HCT116 (cell line): ENCODE results near the gene TK1. TPM values are rescaled to one million over a fixed set of nuclear protein-coding genes. Genes with fewer than 3 reads are reported as not detected.

Source experiments
- ATAC-seq: fragments of 200-7000 bp; cut with Tn5 transposase; 2 replicates; pipeline ENCODE4 v1.9.1; 2020; ENCODE audit warnings: mild to moderate bottlenecking, moderate library complexity
- BruUV-seq: library from RNA; stranded (reverse); fragments of 400-500 nt; replicated peaks from 2 replicates; lab custom pipeline; 2021; lab: Mats Ljungman, UMichigan
- CTCF ChIA-PET: fragments of 300-600 bp; sonication (Branson Sonifier 250); formaldehyde crosslinking; loops from one replicate; lab custom pipeline; 2021; ENCODE audit warnings: antibody characterized with exemption; lab: Charles Lee
- POLR2A ChIA-PET: fragments of 300-600, 350-600 bp; sonication (Branson Sonifier 250); formaldehyde crosslinking; loops from one replicate; lab custom pipeline; 2021; ENCODE audit warnings: antibody characterized with exemption; lab: Charles Lee
- RAD21 ChIA-PET, 2 experiments: fragments of 300-600 bp; sonication (Branson Sonifier 250); formaldehyde crosslinking; loops; one replicate each; lab custom pipeline; 2023; ENCODE audit warnings: low total read pairs in 2 of 2; ENCODE audit not compliant: uncharacterized antibody in 2 of 2, unreplicated experiment in 2 of 2, low non-redundant PET in 1 of 2; lab: Charles Lee
- DNase-seq: peaks from one replicate; pipeline ENCODE4 v3.0.0-alpha.2; 2010; ENCODE audit warnings: low read depth, low spot score
- H2AFZ ChIP-seq: fragments of 200-600 bp; shearing (Covaris generic), sonication (generic); 2 replicates; pipeline ENCODE4 v1.6.1; 2017; ENCODE audit warnings: low read depth, mixed run types, mixed read lengths, antibody characterized with exemption, low read length; ENCODE audit not compliant: poor library complexity, severe bottlenecking
- H3K27ac ChIP-seq: 2 replicates; pipeline ENCODE4 v1.5.1; 2012; ENCODE audit warnings: low read depth, low read length
- H3K27me3 ChIP-seq: fragments of 200-600 bp; sonication (generic); 2 replicates; pipeline ENCODE4 v1.6.1; 2016; ENCODE audit warnings: mixed run types, low read length, mixed read lengths; ENCODE audit not compliant: insufficient read depth
- H3K36me3 ChIP-seq, 2 experiments: fragments of 200-500 bp in 1 of 2; fragments of 200-600 bp in 1 of 2; sonication (Bioruptor generic) in 1 of 2; sonication (generic) in 1 of 2; 2 replicates each; pipeline versions ENCODE4 v1.5.1 to v1.6.1; 2014 to 2016; ENCODE audit warnings: low read length in 2 of 2, inconsistent platforms in 1 of 2, mixed read lengths in 1 of 2, mixed run types in 1 of 2; ENCODE audit not compliant: insufficient read depth in 2 of 2, control insufficient read depth in 1 of 2
- H3K4me1 ChIP-seq, 2 experiments: fragments of 200-600 bp in 1 of 2; sonication (generic) in 1 of 2; 2 replicates each; pipeline versions ENCODE4 v1.5.1 to v1.6.1; 2012 to 2017; ENCODE audit warnings: low read length in 2 of 2, inconsistent platforms in 1 of 2, mild to moderate bottlenecking in 1 of 2, mixed read lengths in 1 of 2, mixed run types in 1 of 2, moderate library complexity in 1 of 2; ENCODE audit not compliant: insufficient read depth in 2 of 2, control insufficient read depth in 1 of 2
- H3K4me2 ChIP-seq: fragments of 200-600 bp; sonication (generic); 2 replicates; pipeline ENCODE4 v1.6.1; 2017; ENCODE audit warnings: mixed run types, low read length, mixed read lengths
- H3K4me3 ChIP-seq, 2 experiments: fragments of 200-600 bp in 1 of 2; sonication (generic) in 1 of 2; replicated peaks in 1 of 2; 2 replicates each; pipeline ENCODE4 v1.5.1; 2011 to 2016; ENCODE audit warnings: low read length in 2 of 2, control low read depth in 1 of 2, low read depth in 1 of 2, mild to moderate bottlenecking in 1 of 2, mixed read lengths in 1 of 2, mixed run types in 1 of 2
- H3K79me2 ChIP-seq: fragments of 200-600 bp; sonication (generic); 2 replicates; pipeline ENCODE4 v1.6.1; 2017; ENCODE audit warnings: mild to moderate bottlenecking, mixed run types, low read length, moderate library complexity, mixed read lengths; ENCODE audit not compliant: insufficient read depth
- H3K9ac ChIP-seq: fragments of 200-600 bp; sonication (generic); 2 replicates; pipeline ENCODE4 v1.6.1; 2016; ENCODE audit warnings: low read length, mixed read lengths
- H3K9me2 ChIP-seq: fragments of 200-600 bp; sonication (generic), shearing (Covaris generic); 2 replicates; pipeline ENCODE4 v1.6.1; 2017; ENCODE audit warnings: mixed run types, mild to moderate bottlenecking, moderate library complexity; ENCODE audit not compliant: insufficient read depth
- H3K9me3 ChIP-seq, 2 experiments: fragments of 200-500 bp in 1 of 2; fragments of 200-600 bp in 1 of 2; sonication (Bioruptor generic) in 1 of 2; sonication (generic) in 1 of 2; 2 replicates each; pipeline ENCODE4 v1.6.1; 2014 to 2017; ENCODE audit warnings: low read length in 2 of 2, mixed read lengths in 2 of 2, inconsistent platforms in 1 of 2, low read depth in 1 of 2, mild to moderate bottlenecking in 1 of 2, mixed run types in 1 of 2, moderate library complexity in 1 of 2; ENCODE audit not compliant: control insufficient read depth in 1 of 2, insufficient read depth in 1 of 2
- H4K20me1 ChIP-seq: fragments of 200-600 bp; sonication (generic), shearing (Covaris generic); 2 replicates; pipeline ENCODE4 v1.6.1; 2017; ENCODE audit warnings: mixed run types, mild to moderate bottlenecking, moderate library complexity; ENCODE audit not compliant: insufficient read depth
- CEBPB ChIP-seq: IDR thresholded peaks from 2 replicates; pipeline ENCODE4 v1.6.1; 2012; ENCODE audit warnings: low read depth
- ELF1 ChIP-seq: IDR thresholded peaks from 2 replicates; pipeline ENCODE4 v1.6.1; 2012; ENCODE audit warnings: low read depth, borderline replicate concordance
- FOSL1 ChIP-seq: IDR thresholded peaks from 2 replicates; pipeline ENCODE4 v1.6.1; 2012; ENCODE audit warnings: low read depth
- POLR2A ChIP-seq: IDR thresholded peaks from 2 replicates; pipeline ENCODE4 v1.7.0; 2011; ENCODE audit warnings: borderline replicate concordance; ENCODE audit not compliant: insufficient read depth, insufficient read length; ENCODE audit errors: extremely low read depth
- POLR2AphosphoS5 ChIP-seq: IDR thresholded peaks from 2 replicates; pipeline ENCODE4 v1.6.1; 2011; ENCODE audit warnings: mild to moderate bottlenecking, low read depth, low read length, moderate library complexity
- RAD21 ChIP-seq: IDR thresholded peaks from 2 replicates; pipeline ENCODE4 v1.6.1; 2012; ENCODE audit warnings: low read depth, mild to moderate bottlenecking
- SIN3A ChIP-seq: IDR thresholded peaks from 2 replicates; pipeline ENCODE4 v1.6.1; 2012; ENCODE audit warnings: low read depth
- SP1 ChIP-seq: IDR thresholded peaks from 2 replicates; pipeline ENCODE4 v1.6.1; 2012; ENCODE audit warnings: low read depth
- SRF ChIP-seq: IDR thresholded peaks from 2 replicates; pipeline ENCODE4 v1.6.1; 2012; ENCODE audit warnings: low read depth
- TCF7L2 ChIP-seq: IDR thresholded peaks from 2 replicates; pipeline ENCODE4 v1.7.0; 2011; ENCODE audit warnings: borderline replicate concordance, inconsistent platforms; ENCODE audit not compliant: insufficient read depth, insufficient read length; ENCODE audit errors: extremely low read depth
- ZFX ChIP-seq: fragments of 450-650 bp; IDR thresholded peaks from 2 replicates; pipeline ENCODE4 v1.6.1; 2017
- ZNF274 ChIP-seq: fragments of 200-500 bp; sonication (Bioruptor generic); IDR thresholded peaks from 2 replicates; pipeline ENCODE4 v1.6.1; 2014; ENCODE audit warnings: mild to moderate bottlenecking, low read depth, low read length, inconsistent platforms
- intact Hi-C: fragments of 100-400 bp; cut with micrococcal nuclease; formaldehyde crosslinking; loops from 2 replicates; pipeline ENCODE4 v1.10.0; 2022
- total RNA-seq: library from RNA; stranded (reverse); gene quantifications from one replicate; pipeline ENCODE4 v1.2.1, GENCODE V29; 2021; ENCODE audit not compliant: unreplicated experiment
- TF ChIP-seq, protein P1 (sequence below): IDR thresholded peaks from 2 replicates; pipeline ENCODE4 v1.6.1; 2012
- TF ChIP-seq, protein P2 (sequence below), 3 experiments: fragments of 200-600 bp in 1 of 3; sonication (generic) in 1 of 3; IDR thresholded peaks in 2 of 3; conservative IDR thresholded peaks in 1 of 3; 2 replicates each; pipeline ENCODE4 v1.5.1; 2012 to 2017; ENCODE audit warnings: low read depth in 2 of 3, low read length in 2 of 3, antibody characterized with exemption in 1 of 3, borderline replicate concordance in 1 of 3, control low read depth in 1 of 3, mild to moderate bottlenecking in 1 of 3, mixed read lengths in 1 of 3, mixed run types in 1 of 3, moderate library complexity in 1 of 3; ENCODE audit not compliant: insufficient read depth in 1 of 3
- TF ChIP-seq, protein P3 (sequence below): IDR thresholded peaks from 2 replicates; pipeline ENCODE4 v1.6.1; 2012
- TF ChIP-seq, protein P4 (sequence below): IDR thresholded peaks from 2 replicates; pipeline ENCODE4 v1.6.1; 2011; ENCODE audit warnings: mild to moderate bottlenecking, low read length, moderate library complexity; ENCODE audit not compliant: insufficient replicate concordance; ENCODE audit errors: extremely low read depth

The TK1 gene
- total RNA-seq, 1 experiment from 2014 or later = 315 TPM

DNA sequence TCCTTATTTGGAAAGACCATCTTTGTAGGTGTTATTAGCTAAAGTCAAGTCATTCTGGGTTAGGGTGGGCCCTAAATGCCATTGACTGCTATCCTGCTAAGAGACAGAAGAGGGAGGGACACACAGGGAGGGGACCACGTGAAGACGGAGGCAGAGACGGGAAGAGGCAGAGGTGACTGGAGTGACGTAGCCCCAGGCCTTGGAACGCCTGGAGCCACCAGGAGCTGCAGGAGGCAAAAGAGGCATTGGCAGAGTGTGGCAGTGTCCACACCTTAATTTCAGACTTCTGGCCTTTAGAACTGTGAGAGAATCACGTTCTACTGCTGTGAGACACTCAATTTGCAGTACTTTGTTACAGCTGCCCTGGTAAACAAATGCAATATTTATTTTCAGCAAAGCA is 13.6 kb upstream of the TK1 start:
- Histone ChIP-seq H3K36me3 (peaks cover 15 to 19% of the 10 kb centered on the region in 2 experiments; a peak in 3 of 4 replicates), H3K79me2 (peaks cover 21% of the 10 kb centered on the region), H3K9me3 (no peaks in the 10 kb centered on the region), H3K27ac (no peak overlapping the region), H3K4me2 (no peak overlapping the region), H4K20me1 (no peaks in the 10 kb centered on the region), H3K4me3 (no peak overlapping the region), H3K27me3 (no peaks in the 10 kb centered on the region), H3K4me1 (peaks cover 21 to 34% of the 10 kb centered on the region in 2 experiments), H2AFZ (no peak overlapping the region), H3K9ac (no peak overlapping the region), H3K9me2 (no peaks in the 10 kb centered on the region)
- CTCF ChIA-PET = no interaction called here
- no peak for ATAC-seq
- BruUV-seq = no TSS peak
- POLR2A ChIA-PET = interaction anchor here (6.1 kb wide), 1 partner anchor 13 kb away, joined by 77 read pairs; the partner anchor contains the start of genes AFMID and TK1
- intact Hi-C loops = no loop called here
- no peak for DNase-seq
- RAD21 ChIA-PET = no interaction called here
- TF ChIP-seq POLR2A (no peak), ZFX (no peak), RAD21 (no peak), SRF (no peak), TCF7L2 (no peak)
- TF ChIP-seq, protein P1, sequence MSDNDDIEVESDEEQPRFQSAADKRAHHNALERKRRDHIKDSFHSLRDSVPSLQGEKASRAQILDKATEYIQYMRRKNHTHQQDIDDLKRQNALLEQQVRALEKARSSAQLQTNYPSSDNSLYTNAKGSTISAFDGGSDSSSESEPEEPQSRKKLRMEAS = no peak

DNA sequence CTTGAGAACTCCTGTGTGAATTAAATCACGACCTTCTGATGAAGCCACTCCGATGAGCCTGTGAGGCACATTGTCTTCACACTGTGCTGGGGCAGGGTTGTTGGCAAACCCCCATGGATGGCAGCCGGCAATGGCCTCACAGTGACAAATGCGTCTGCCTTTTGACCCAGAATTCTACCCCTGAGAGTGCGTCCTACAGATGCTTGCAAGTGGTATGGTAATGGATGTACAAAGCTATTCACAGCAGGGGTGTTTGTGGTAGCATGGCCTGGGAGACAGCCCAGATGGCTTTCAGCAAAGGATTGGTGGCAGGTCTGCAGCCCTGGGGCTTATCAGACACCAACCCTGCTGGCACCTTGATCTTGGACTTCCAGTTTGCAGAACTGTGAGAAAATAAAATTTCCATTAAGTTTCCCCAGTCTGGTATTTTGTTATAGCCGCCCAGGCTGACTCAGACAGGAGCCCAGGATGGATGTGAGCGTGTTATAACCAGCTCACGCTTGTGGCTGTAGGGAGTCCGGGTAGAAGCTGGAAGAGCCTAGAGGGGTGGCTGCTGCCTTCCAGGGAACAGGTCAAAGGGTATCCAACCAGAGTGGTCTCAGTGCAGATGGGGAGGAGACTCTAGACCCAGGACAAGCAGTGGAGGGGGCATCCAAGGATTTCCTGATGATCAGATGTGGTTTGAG is 10.4 kb upstream of the TK1 start:
- peaks cover 11 to 13% of the 10 kb centered on the region in 2 experiments; a peak in 3 of 4 replicates for H3K36me3 ChIP-seq
- no peaks in the 10 kb centered on the region for H3K27me3 ChIP-seq
- ChIA-PET POLR2A (interaction anchor here (6.1 kb wide), 1 partner anchor 10 kb away, joined by 77 read pairs; the partner anchor contains the start of genes AFMID and TK1), RAD21 (no interaction called here), CTCF (interaction anchor here (1.5 to 2.5 kb wide), 2 partner anchors 10 to 112 kb away, joined by 4 to 11 read pairs; partner anchors contain the start of genes AFMID and TK1)
- H3K9ac ChIP-seq = no peak overlapping the region
- ATAC-seq = no peak
- H4K20me1 ChIP-seq = no peaks in the 10 kb centered on the region
- H3K4me1 ChIP-seq = peaks cover 21 to 34% of the 10 kb centered on the region in 2 experiments
- no peaks in the 10 kb centered on the region for H3K9me2 ChIP-seq
- H2AFZ ChIP-seq = no peak overlapping the region
- H3K27ac ChIP-seq = peak overlapping the region; percentile 79
- intact Hi-C loops = no loop called here
- DNase-seq = no peak
- no peak overlapping the region for H3K4me2 ChIP-seq
- H3K9me3 ChIP-seq = no peaks in the 10 kb centered on the region
- no TSS peak for BruUV-seq
- H3K4me3 ChIP-seq = no peak overlapping the region
- H3K79me2 ChIP-seq = peaks cover 37% of the 10 kb centered on the region
- TF ChIP-seq SP1 (no peak), SIN3A (no peak), ZNF274 (no peak), FOSL1 (no peak), ELF1 (no peak), ZFX (no peak), POLR2AphosphoS5 (no peak), CEBPB (no peak)
- TF ChIP-seq, protein P2, sequence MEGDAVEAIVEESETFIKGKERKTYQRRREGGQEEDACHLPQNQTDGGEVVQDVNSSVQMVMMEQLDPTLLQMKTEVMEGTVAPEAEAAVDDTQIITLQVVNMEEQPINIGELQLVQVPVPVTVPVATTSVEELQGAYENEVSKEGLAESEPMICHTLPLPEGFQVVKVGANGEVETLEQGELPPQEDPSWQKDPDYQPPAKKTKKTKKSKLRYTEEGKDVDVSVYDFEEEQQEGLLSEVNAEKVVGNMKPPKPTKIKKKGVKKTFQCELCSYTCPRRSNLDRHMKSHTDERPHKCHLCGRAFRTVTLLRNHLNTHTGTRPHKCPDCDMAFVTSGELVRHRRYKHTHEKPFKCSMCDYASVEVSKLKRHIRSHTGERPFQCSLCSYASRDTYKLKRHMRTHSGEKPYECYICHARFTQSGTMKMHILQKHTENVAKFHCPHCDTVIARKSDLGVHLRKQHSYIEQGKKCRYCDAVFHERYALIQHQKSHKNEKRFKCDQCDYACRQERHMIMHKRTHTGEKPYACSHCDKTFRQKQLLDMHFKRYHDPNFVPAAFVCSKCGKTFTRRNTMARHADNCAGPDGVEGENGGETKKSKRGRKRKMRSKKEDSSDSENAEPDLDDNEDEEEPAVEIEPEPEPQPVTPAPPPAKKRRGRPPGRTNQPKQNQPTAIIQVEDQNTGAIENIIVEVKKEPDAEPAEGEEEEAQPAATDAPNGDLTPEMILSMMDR (IDR thresholded peaks at IDR 0.05 in 2 of 3, conservative IDR thresholded peaks at IDR 0.05 in 1 of 3; ENCODE audit: borderline replicate concordance in 1 of 3, insufficient read depth in 1 of 3, low read depth in 2 of 3, low read length in 2 of 3) = no peak
- TF ChIP-seq, protein P3, sequence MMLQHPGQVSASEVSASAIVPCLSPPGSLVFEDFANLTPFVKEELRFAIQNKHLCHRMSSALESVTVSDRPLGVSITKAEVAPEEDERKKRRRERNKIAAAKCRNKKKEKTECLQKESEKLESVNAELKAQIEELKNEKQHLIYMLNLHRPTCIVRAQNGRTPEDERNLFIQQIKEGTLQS = no peak
- TF ChIP-seq, protein P1 = no peak
- TF ChIP-seq, protein P4, sequence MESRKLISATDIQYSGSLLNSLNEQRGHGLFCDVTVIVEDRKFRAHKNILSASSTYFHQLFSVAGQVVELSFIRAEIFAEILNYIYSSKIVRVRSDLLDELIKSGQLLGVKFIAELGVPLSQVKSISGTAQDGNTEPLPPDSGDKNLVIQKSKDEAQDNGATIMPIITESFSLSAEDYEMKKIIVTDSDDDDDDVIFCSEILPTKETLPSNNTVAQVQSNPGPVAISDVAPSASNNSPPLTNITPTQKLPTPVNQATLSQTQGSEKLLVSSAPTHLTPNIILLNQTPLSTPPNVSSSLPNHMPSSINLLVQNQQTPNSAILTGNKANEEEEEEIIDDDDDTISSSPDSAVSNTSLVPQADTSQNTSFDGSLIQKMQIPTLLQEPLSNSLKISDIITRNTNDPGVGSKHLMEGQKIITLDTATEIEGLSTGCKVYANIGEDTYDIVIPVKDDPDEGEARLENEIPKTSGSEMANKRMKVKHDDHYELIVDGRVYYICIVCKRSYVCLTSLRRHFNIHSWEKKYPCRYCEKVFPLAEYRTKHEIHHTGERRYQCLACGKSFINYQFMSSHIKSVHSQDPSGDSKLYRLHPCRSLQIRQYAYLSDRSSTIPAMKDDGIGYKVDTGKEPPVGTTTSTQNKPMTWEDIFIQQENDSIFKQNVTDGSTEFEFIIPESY = no peak
